Esophagus muscularis mucosa (tissue), 4 donors: Measurements from ENCODE around the gene C1orf159. TPM values are rescaled to one million over a fixed set of nuclear protein-coding genes. Genes with fewer than 3 reads are reported as not detected.
"Not testable (repeated sequence)": the region's sequence is repeated elsewhere in the genome, so short reads cannot be mapped to it uniquely, and the experiment has no call there.

ENCODE experiments used
- DNase-seq: peaks from one replicate; pipeline ENCODE4 v3.0.0-alpha.2; 2017; ENCODE audit errors: extremely low spot score
- H3K27ac ChIP-seq, 4 donors: fragments of 200-600 bp; sonication (generic); replicated peaks in 1 of 4; 1 replicate in 3 of 4; 2 replicates in 1 of 4; pipeline ENCODE4 v1.5.1; 2016 to 2019; ENCODE audit warnings: mild to moderate bottlenecking in 1 of 4
- H3K27me3 ChIP-seq, 4 donors: fragments of 200-600 bp; sonication (generic); one replicate each; pipeline versions ENCODE4 v1.5.1 to v1.6.0; 2016 to 2019
- H3K36me3 ChIP-seq, 4 donors: fragments of 200-600 bp; sonication (generic); one replicate each; pipeline ENCODE4 v1.5.1; 2016 to 2019
- H3K4me1 ChIP-seq, 4 donors: fragments of 200-600 bp; sonication (generic); one replicate each; pipeline ENCODE4 v1.5.1; 2016 to 2019
- H3K4me3 ChIP-seq, 4 donors: fragments of 200-600 bp; sonication (generic); 1 replicate in 2 of 4; 2 replicates in 2 of 4; pipeline ENCODE4 v1.5.1; 2016 to 2019; ENCODE audit warnings: mild to moderate bottlenecking in 4 of 4, moderate library complexity in 1 of 4
- H3K9me3 ChIP-seq, 4 donors: fragments of 200-600 bp; sonication (generic); 1 replicate in 3 of 4; 2 replicates in 1 of 4; pipeline ENCODE4 v1.5.1; 2016 to 2019
- CTCF ChIP-seq, 3 experiments: fragments of 200-600 bp in 2 of 3; fragments of 450-650 bp in 1 of 3; sonication (generic) in 2 of 3; IDR thresholded peaks; one replicate each; pipeline ENCODE4 v1.5.1; 2017 to 2019; ENCODE audit warnings: antibody characterized with exemption in 3 of 3, mild to moderate bottlenecking in 2 of 3, moderate library complexity in 1 of 3
- EP300 ChIP-seq: sonication (generic); formaldehyde crosslinking; IDR thresholded peaks from one replicate; pipeline ENCODE4 v1.6.1; 2017; ENCODE audit warnings: antibody characterized with exemption
- POLR2A ChIP-seq: fragments of 450-650 bp; IDR thresholded peaks from one replicate; pipeline ENCODE4 v1.6.1; 2017; ENCODE audit warnings: antibody characterized with exemption, moderate library complexity, mild to moderate bottlenecking, low read depth
- POLR2AphosphoS5 ChIP-seq, 2 donors: sonication (generic); formaldehyde crosslinking; IDR thresholded peaks; one replicate each; pipeline ENCODE4 v1.6.1; 2017; ENCODE audit warnings: antibody characterized with exemption in 2 of 2
- WGBS: methylation state at CpG from one replicate; pipeline ENCODE4 v1.1.5; 2018; 5-methylcytosine and 5-hydroxymethylcytosine counted together
- intact Hi-C: fragments of 100-400 bp; cut with DNase I; formaldehyde crosslinking; loops from one replicate; pipeline ENCODE4 v1.15.1; 2023
- total RNA-seq, 4 donors: library from RNA; depleted of rRNA; stranded (reverse); fragments of >200 nt; gene quantifications; one replicate each; pipeline versions ENCODE4 v1.1.0 to v1.2.1, GENCODE V29; 2016

C1orf159 gene
- total RNA-seq, 4 donors from 2014 or later: 4.2 to 11.9 (median 8.5) TPM

DNA sequence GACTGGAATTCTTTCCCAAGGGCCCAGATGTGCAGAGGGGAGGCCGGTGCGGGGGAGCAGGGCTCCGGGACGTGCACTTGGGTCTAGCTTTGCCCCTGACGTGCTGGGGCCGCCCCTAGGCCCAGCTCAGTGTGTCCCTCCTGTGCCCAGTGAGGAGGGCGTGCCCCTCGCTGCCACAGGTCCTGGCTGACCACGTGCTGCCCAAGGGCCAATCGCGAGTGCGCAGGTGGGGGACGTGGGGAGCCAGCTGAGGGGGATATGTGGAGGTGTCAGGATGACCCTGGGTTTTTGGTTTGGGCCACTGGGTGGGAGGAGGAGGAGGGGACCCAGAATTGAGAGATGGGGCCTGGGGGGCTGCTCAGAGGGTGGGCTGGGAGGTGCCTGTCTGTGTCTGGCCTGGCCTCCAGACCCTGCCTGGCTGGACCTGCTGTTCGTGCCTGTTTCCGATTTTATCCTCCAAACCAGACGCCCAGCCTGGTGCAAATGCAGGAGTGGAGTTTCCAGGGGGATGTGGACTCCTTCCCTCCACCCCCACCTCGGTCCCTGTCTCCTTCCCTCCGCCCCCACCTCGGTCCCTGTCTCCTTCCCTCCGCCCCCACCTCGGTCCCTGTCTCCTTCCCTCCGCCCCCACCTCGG, 35.6 kb downstream of the C1orf159 start:
- H3K4me3 ChIP-seq: peak overlapping the region; percentile 42 to 49 (median 48)
- H3K36me3 ChIP-seq: peaks cover 0 to 22% (median 12%) of the 10 kb centered on the region in 4 donors
- H3K4me1 ChIP-seq: peaks cover 12 to 16% (median 14%) of the 10 kb centered on the region in 4 donors
- intact Hi-C loops: no loop called here
- no peaks in the 10 kb centered on the region for H3K9me3 ChIP-seq
- H3K27me3 ChIP-seq: peaks cover 0 to 29% (median 0%) of the 10 kb centered on the region in 4 donors
- peak overlapping the region in 1 of 4 donors; percentile 55 for H3K27ac ChIP-seq
- no peak for DNase-seq
- TF ChIP-seq POLR2AphosphoS5 (IDR thresholded peaks at IDR 0.05) (peak in 1 of 2 donors; percentile 4), CTCF (IDR thresholded peaks at IDR 0.05) (no peak)
- 8% methylated on average over 16 of the region's 23 CpGs for WGBS

DNA sequence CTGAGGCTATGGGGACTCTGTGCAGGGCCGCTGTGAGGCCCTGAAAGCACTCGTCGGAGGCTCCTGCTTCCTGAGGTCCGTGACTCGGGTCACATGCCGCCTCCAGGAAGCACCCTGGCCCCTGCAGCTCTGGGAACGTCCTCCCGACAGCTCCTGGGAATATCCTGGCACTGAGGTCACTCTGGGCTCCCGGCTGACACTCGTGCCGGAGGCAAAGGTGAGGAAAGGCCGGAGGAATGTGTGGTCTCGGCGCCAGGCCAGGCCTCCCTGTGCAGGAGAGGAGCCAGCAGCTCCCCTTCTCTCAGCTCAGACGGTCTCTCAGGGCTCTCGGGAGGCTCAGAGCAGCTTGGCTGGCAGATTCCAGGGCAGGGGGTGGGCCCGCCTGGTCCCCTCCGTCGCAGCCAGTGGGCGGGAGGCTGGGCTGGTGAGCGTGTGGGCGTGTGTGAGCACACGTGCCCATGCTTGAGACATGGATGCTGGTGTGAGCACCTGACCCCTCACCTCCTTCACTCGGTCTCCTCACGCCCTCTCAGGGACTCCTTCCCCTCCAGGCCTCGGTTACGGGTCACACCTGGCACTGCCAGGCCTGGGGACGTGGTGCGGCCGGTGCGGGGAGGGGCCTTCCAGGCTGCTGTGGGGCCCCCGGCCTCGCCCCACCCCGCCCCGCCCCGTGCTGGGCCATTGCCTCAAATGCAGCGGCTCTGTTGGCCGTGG, 36.3 kb downstream of the C1orf159 start:
- TF ChIP-seq POLR2AphosphoS5 (IDR thresholded peaks at IDR 0.05) (peak in 1 of 2 donors; percentile 60), POLR2A (no peak)
- peak overlapping the region; percentile 42 to 49 (median 48) for H3K4me3 ChIP-seq

DNA sequence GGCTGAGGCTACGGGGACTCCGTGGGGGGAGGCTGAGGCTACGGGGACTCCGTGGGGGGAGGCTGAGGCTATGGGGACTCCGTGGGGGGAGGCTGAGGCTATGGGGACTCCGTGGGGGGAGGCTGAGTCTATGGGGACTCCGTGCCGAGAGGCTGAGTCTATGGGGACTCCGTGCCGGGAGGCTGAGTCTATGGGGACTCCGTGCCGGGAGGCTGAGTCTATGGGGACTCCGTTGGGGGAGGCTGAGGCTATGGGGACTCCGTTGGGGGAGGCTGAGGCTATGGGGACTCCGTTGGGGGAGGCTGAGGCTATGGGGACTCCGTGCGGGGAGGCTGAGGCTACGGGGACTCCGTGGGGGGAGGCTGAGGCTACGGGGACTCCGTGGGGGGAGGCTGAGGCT, 38.5 kb downstream of the C1orf159 start:
- Histone ChIP-seq H3K27me3 (peaks cover 0 to 58% (median 16%) of the 10 kb centered on the region in 4 donors), H3K4me1 (peaks cover 12 to 16% (median 14%) of the 10 kb centered on the region in 4 donors)
- DNase-seq, H3K27ac ChIP-seq, H3K4me3 ChIP-seq, intact Hi-C loops, H3K36me3 ChIP-seq, H3K9me3 ChIP-seq: not testable (repeated sequence)
- WGBS: no CpG with 5 or more reads among the region's 21 CpGs

More for the DNA sequence above, 36.3 kb downstream of the C1orf159 start:
- Histone ChIP-seq H3K27me3 (peaks cover 0 to 36% (median 6%) of the 10 kb centered on the region in 4 donors), H3K4me1 (peaks cover 12 to 16% (median 14%) of the 10 kb centered on the region in 4 donors), H3K9me3 (no peaks in the 10 kb centered on the region), H3K36me3 (peaks cover 0 to 21% (median 11%) of the 10 kb centered on the region in 4 donors), H3K27ac (peak overlapping the region in 1 of 4 donors; percentile 55)
- 1% methylated on average over 18 of the region's 38 CpGs for WGBS
- intact Hi-C loops: no loop called here
- DNase-seq: no peak

- WGBS: 56% methylated on average over 11 of the region's 21 CpGs
- Histone ChIP-seq H3K36me3 (no peaks in the 10 kb centered on the region), H3K4me3 (no peak overlapping the region), H3K9me3 (no peaks in the 10 kb centered on the region), H3K27ac (no peak overlapping the region), H3K4me1 (peaks cover 11 to 14% (median 12%) of the 10 kb centered on the region in 4 donors), H3K27me3 (peaks cover 0 to 78% (median 18%) of the 10 kb centered on the region in 4 donors)
- no peak for DNase-seq
- intact Hi-C loops: no loop called here
- TF ChIP-seq POLR2AphosphoS5 (IDR thresholded peaks at IDR 0.05): no peak
Measured at GRCh38 chr1:1075148-1075935, 40.5 kb downstream of the C1orf159 start.

DNA sequence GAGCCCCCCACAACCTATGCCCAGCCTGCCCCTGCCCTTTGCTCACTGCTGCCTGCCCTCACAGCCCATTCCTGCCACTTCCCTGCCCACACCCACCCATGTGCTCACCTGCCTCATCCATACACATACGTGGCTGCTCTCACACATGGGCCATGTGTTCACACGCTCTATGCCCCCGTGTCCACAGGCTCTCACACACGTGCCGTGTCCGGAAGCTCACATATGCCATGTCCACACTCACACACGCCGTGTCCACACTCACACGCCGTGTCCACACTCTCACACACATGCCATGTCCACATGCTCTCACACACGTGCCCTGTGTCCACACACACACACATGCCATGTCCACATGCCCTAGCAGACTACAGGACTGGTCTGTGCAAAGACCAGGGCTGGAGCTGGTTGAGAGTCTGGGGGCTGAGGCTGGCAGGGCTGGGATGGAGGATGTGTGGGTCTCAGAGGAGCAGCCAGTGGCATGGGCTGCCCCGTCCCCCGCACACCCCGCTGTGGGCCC, 41.2 kb downstream of the C1orf159 start:
- Histone ChIP-seq H3K4me1 (peaks cover 5 to 8% (median 6%) of the 10 kb centered on the region in 4 donors), H3K9me3 (no peaks in the 10 kb centered on the region), H3K27ac (no peak overlapping the region), H3K27me3 (peaks cover 0 to 78% (median 19%) of the 10 kb centered on the region in 4 donors), H3K4me3 (no peak overlapping the region), H3K36me3 (no peaks in the 10 kb centered on the region)
- no peak for DNase-seq
- TF ChIP-seq POLR2AphosphoS5 (IDR thresholded peaks at IDR 0.05): no peak
- TF ChIP-seq EP300: no peak
- intact Hi-C loops: no loop called here
- WGBS: 80% methylated on average over 11 of the region's 14 CpGs

DNA sequence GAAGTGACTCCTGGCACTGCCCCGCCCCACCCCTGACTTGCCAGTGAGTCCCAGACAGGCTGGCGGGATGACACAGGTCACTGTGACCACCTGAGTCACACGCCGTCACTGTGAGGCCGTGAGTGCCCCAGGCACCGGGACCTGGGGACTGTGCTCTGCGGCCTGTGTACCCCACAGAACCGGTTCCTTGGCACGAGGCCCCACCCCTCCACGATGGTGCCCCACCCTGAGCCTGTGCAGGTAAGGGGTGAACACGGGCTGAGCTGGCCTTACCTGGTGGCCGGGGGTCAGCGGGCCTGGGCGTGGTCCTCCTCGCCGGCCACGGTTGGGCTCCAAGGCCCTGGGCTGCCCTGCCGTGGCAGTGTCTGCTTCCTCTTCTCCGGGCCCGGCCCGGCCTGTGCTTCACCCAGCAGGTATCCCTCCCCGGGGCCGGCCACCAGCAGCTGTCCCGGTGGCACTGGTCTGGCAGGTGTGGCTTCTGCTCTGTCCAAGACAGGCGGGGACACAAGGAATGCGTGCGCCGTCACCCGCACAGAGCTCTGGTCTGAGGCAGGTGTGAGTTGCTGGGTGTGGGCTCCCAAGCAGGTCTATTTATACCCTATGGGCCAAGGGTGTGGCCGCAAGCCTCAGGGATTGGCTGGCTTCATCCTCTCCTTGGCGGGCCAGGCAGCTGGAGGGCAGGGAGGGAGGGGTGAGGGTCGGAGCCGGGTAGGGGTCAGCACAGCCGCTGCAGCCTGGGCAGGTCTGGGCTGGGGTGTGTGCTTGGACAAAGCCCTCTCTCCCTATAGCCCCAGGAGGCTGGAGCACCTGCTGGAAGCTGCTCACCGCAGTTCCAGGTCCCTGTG, 41.9 kb downstream of the C1orf159 start, which contains the start of gene RNF223:
Gene RNF223, minus strand, starts transcription at position 564 of the 845 bp plus-strand sequence. CDS start 1,740 bp downstream, outside the sequence.
- no peak within 1 kb of the TSS for H3K27ac ChIP-seq
- WGBS: 82% methylated on average over 19 of the region's 35 CpGs
- no peaks in the 10 kb centered on the region for H3K9me3 ChIP-seq
- H3K27me3 ChIP-seq: peaks cover 0 to 79% (median 26%) of the 10 kb centered on the region in 4 donors
- peaks cover 7 to 9% (median 8%) of the 10 kb centered on the region in 4 donors for H3K4me1 ChIP-seq
- no peak for DNase-seq
- intact Hi-C loops: no loop called here
- H3K4me3 ChIP-seq: no peak within 1 kb of the TSS
- no peak for TF ChIP-seq POLR2A
- no peaks in the 10 kb centered on the region for H3K36me3 ChIP-seq
